GM21447 (cell line): ENCODE results near the gene FKBP1B.
"Not testable (repeated sequence)": the region's sequence is repeated elsewhere in the genome, so short reads cannot be mapped to it uniquely, and the experiment has no call there.

Experiments used
- ATAC-seq: cut with Tn5 transposase; IDR thresholded peaks from one replicate; pipeline ENCODE4 v1.9.1; 2021; ENCODE audit not compliant: unreplicated experiment

Gene FKBP1B

GRCh38 chr2:24049485-24050021 is at the start of gene FKBP1B:
TSS of gene FKBP1B (plus strand) at chr2:24049741. CDS start at chr2:24049850, 109 bp downstream.
- no peak for ATAC-seq

DNA sequence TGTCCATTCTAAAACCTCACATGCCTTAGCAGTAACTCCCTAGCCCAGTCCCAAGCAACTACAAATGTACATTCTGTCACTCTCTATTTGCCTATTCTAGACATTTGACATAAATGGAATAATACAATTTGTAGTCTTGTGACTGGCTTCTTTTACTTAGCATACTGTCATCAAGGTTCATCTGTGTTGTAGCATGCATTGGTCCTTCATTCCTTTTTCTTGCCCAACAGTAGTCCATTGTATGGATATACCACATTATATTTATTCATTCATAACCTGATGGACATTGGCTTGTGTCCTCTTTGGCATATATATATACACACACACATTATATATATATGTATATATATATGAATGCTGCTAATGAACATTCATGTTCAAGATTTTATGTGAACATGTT is 41.8 kb upstream of the FKBP1B start:
- no peak for ATAC-seq

GRCh38 chr2:24008672-24009366 is 40.7 kb upstream of the FKBP1B start:
- ATAC-seq: no peak

DNA sequence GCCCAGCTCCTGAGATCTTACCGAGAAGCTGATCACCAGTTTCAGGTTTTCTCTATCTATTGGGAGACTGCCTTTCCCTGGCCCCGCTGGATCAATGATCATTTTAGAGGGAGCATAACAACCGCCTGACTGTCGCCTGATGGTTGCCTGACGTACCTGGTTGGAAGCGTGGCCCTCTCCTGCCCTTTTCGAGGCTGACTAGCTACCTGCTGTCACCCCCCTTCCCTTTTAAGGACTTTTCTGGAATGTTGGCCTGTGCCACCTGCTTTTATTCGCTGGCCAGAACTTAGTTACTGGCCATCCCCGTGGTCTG is 40.2 kb upstream of the FKBP1B start:
- no peak for ATAC-seq

- no peak for ATAC-seq
These were observed 39.7 kb upstream of the FKBP1B start, which contains the start of gene MFSD2B for GRCh38 chr2:24009680-24010476. TSS of gene MFSD2B (plus strand) at chr2:24010085. CDS start at chr2:24010097, 12 bp downstream.

DNA sequence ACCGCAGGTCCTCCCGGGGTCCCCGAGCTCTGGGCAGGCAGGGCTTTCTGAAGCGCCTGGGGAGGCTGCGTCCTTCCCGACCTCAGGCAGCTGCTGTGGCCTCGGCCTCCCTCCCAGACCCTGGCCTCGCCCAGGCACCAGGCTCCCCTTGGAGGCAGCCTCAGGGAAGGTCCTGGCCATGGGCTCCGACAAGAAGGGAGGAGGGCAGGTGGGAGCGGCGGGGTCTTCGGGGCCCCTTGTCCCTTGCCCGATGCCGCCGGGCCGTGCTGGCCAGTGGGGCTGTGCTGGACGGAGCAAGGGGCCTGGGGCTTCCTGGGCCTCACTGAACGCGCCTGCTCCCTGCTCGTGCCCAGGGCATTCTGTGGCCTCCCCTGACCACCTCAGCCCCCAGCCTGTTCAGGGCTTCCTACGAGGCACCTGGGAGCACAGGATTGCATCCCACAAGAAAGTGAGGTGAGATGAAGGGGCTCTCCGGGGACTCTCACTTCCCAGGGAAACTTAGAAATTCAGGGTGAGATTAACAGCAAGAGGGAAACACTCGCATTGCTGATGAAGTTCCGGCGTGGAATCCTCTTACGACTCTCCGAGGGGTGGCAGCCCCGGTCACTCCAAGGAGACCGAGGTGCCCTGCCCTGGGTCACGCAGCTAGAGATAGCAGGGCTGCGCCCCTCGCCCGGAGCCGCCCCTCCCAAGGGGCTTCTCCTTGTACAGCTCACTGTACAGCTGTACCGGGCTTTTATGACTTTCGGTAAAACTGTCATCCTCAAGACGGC is 38.9 kb upstream of the FKBP1B start:
- ATAC-seq: no peak

DNA sequence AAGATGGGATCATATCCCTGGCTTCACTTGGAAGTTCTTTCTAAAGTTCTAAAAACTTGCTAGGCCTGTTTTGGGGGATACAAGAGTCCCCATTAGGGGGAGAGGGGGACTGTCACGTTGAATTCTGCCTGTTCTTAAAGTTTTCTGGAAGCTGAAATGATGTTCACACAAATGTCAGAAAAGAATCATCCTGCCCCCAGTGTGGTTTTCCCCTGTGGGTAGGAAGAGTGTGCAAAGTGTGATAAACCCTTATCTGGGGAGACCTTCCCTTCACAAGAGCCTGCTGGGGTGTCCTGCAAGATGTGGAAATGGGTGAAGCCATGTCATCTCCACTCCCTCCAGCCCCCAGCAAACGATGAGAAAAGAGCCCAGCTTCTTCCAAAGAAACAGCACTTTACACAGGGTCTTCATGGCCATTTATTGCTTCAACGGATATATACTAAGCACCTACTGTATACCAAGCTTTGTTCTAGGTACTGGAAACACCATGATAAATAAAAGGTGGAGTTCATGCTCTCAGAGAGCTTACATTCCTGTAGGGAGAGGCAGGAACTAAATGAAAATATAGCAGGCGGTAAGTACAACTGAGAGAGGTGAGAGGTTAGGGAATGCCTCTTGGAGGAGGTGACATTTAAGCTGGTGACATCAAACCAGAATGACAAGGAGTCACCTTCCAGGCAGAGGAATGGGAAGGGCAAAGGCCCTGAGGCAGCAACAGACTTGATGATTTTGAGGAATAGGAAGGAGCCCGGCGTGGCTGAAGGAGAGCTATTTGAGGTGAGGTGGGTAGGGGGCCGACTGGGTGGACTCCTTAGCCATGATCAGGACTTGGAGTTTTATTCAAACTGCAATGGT is 38.1 kb upstream of the FKBP1B start:
- no peak for ATAC-seq

- no peak for ATAC-seq
These were observed 36.9 kb upstream of the FKBP1B start for GRCh38 chr2:24012521-24013188.

DNA sequence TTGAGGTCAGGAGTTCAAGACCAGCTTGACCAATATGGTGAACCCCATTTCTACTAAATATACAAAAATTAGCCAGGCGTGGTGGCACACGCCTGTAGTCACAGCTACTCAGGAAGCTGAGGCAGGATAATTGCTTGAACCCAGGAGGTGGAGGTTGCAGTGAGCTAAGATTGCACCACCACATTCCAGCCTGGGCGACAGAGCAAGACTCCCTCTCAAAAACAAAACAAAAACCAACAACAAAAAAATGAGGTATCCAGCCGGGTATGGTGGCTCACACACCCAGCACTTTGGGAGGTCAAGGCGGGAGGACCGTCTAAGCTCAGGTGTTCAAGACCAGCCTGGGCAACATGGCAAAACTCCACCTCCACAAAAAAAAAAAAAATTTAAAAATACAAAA is 34.6 kb upstream of the FKBP1B start:
- ATAC-seq: not testable (repeated sequence)

- ATAC-seq: no peak
These were observed 33.8 kb upstream of the FKBP1B start for GRCh38 chr2:24015562-24016375.

- no peak for ATAC-seq
These were observed 33.2 kb upstream of the FKBP1B start for GRCh38 chr2:24016376-24016761.

- no peak for ATAC-seq
These were observed 32.5 kb upstream of the FKBP1B start for GRCh38 chr2:24016853-24017703.

- ATAC-seq: no peak
These were observed 31.8 kb upstream of the FKBP1B start for GRCh38 chr2:24017711-24018110.

DNA sequence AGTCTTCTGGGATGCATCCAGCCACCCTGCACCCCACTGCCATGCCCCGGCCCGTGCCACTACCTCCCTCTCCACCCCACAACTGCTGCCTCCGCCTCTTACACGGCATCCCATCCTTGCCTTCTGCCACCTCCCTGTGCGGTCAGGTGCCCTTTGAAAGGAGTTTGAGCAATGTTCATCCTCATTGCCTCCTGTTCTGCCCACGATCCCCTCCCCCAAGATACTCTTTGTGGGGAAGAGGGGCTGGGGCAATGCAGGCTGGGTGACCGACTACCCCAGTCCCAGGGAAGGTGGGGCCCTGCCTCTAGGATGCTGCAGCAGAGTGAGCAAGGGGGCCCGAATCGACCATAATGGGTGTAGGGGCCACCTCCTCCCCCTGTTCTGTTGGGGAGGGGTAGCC is 31.3 kb upstream of the FKBP1B start:
- no peak for ATAC-seq

DNA sequence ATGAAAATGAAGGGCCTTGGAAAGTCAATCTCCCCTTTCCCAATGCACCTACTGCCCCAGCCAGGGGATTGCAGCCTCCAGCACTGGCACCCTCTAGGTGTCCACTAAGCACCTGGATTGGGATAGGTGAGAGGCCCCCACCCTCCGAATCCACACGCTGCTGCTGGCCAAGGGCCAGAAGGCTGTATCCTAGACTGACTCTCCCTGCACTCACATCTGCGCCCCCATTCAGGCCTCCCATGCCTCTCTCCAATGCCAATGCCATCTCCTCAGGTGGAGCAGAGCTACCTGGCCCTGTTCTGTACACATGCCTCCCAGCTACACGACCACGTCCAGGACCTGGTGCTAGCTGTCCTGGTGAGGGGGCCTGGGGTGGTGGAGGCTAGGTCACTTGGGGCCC is 29.8 kb upstream of the FKBP1B start:
- no peak for ATAC-seq

- no peak for ATAC-seq
These were observed 29.3 kb upstream of the FKBP1B start for GRCh38 chr2:24020244-24020643.

- ATAC-seq: no peak
These were observed 28.2 kb upstream of the FKBP1B start for GRCh38 chr2:24021122-24021998.
